ENCODE data around the gene HAPLN3. TPM values are rescaled to one million over a fixed set of nuclear protein-coding genes. Genes with fewer than 3 reads are reported as not detected.

Gene HAPLN3
- total and polyA plus RNA-seq, 10 of the 15 experiments (the other 5 are each of a cell fraction or from before 2014, with no cell fraction given): 0.20 to 5.0 (median 1.4) TPM; not detected in 1

- RAD21 ChIA-PET (ENCODE audit: unreplicated experiment): no interaction called here
- BruUV-seq (replicated peaks): no TSS peak
These were observed 21.1 kb downstream of the HAPLN3 start for GRCh38 chr15:88874275-88874674.

More at GRCh38 chr15:88874275-88874674, 21.1 kb downstream of the HAPLN3 start:
- 46% methylated on average over 15 of the region's 15 CpGs for WGBS (ENCODE audit: insufficient coverage, insufficient replicate concordance, low lambda C conversion rate, missing lambda C conversion rate)
- ChIA-PET POLR2A (no interaction called here), CTCF (no interaction called here), SMC1A (ENCODE audit: uncharacterized antibody, unreplicated experiment) (no interaction called here)
- in situ Hi-C loops (cut with MboI): no loop called here
- DNase-seq (ENCODE audit: low read depth, low spot score) (no peak), FAIRE-seq (no peak), ATAC-seq (no peak)
- no peak overlapping the region for H3K27ac ChIP-seq (ENCODE audit: control insufficient read depth, insufficient read depth)
- intact Hi-C loops (cut with micrococcal nuclease; ENCODE audit: unreplicated experiment): no loop called here
- H3K4me3 ChIP-seq: no peak overlapping the region
- H3K4me1 ChIP-seq (ENCODE audit: control insufficient read depth, insufficient read depth, low read length): no peaks in the 10 kb centered on the region
- no peaks in the 10 kb centered on the region for H4K20me1 ChIP-seq (ENCODE audit: control insufficient read depth, insufficient read depth)
- no peaks in the 10 kb centered on the region for H3K9me3 ChIP-seq (replicated peaks; ENCODE audit: control insufficient read depth, insufficient read depth, low read length)
- H3K79me2 ChIP-seq (ENCODE audit: control insufficient read depth, insufficient read depth, low read length): no peaks in the 10 kb centered on the region
- H3K4me2 ChIP-seq (ENCODE audit: control insufficient read depth, insufficient read depth): no peak overlapping the region
- no peak overlapping the region for H2AFZ ChIP-seq (ENCODE audit: control insufficient read depth, low read depth, low read length)
- TF ChIP-seq ZNF384 (IDR thresholded peaks at IDR 0.05; ENCODE audit: borderline replicate concordance, low read depth, low read length) (no peak), E4F1 (IDR thresholded peaks at IDR 0.05; ENCODE audit: borderline replicate concordance, partially characterized antibody) (no peak), SUZ12 (IDR thresholded peaks at IDR 0.05; ENCODE audit: unreplicated experiment) (no peak), ZSCAN29 (IDR thresholded peaks at IDR 0.05) (no peak), NFXL1 (IDR thresholded peaks at IDR 0.05; ENCODE audit: borderline replicate concordance) (no peak), GATAD2B (conservative IDR thresholded peaks at IDR 0.05; ENCODE audit: low read depth) (no peak), ATF2 (IDR thresholded peaks at IDR 0.05; ENCODE audit: low read length) (no peak), RUNX3 (IDR thresholded peaks at IDR 0.05; ENCODE audit: low read length) (no peak), SMAD5 (IDR thresholded peaks at IDR 0.05; ENCODE audit: low read depth) (no peak), YBX1 (IDR thresholded peaks at IDR 0.05) (no peak), KDM1A (IDR thresholded peaks at IDR 0.05; ENCODE audit: borderline replicate concordance) (no peak), SMC3 (IDR thresholded peaks at IDR 0.05; ENCODE audit: borderline replicate concordance, low read length) (no peak), ESRRA (IDR thresholded peaks at IDR 0.05; ENCODE audit: low read length) (no peak), SMAD1 (IDR thresholded peaks at IDR 0.05; ENCODE audit: low read depth, partially characterized antibody) (no peak), JUND (IDR thresholded peaks at IDR 0.05; ENCODE audit: low read depth, low read length) (no peak), HCFC1 (IDR thresholded peaks at IDR 0.05; ENCODE audit: low read length) (no peak)
- no peaks in the 10 kb centered on the region for H3K27me3 ChIP-seq (replicated peaks in 1 of 2; ENCODE audit: control insufficient read depth in 2 of 2, insufficient read depth in 2 of 2, low read length in 1 of 2)
- no peaks in the 10 kb centered on the region for H3K36me3 ChIP-seq (ENCODE audit: control insufficient read depth in 2 of 2, insufficient read depth in 2 of 2, low read length in 1 of 2)
- H3K9ac ChIP-seq (ENCODE audit: control insufficient read depth, insufficient read depth, low read length): no peak overlapping the region
